WI38 (cell line): ENCODE data around the gene NOG.

Experiments used
- H3K4me3 ChIP-seq: 2 replicates; pipeline ENCODE4 v1.5.1; 2011; ENCODE audit warnings: low read depth, mild to moderate bottlenecking, control low read depth, low read length
- TF ChIP-seq, protein P1 (sequence below): IDR thresholded peaks from 2 replicates; pipeline ENCODE4 v1.5.1; 2012; ENCODE audit warnings: low read depth, mild to moderate bottlenecking, control low read depth, low read length

The NOG gene

DNA sequence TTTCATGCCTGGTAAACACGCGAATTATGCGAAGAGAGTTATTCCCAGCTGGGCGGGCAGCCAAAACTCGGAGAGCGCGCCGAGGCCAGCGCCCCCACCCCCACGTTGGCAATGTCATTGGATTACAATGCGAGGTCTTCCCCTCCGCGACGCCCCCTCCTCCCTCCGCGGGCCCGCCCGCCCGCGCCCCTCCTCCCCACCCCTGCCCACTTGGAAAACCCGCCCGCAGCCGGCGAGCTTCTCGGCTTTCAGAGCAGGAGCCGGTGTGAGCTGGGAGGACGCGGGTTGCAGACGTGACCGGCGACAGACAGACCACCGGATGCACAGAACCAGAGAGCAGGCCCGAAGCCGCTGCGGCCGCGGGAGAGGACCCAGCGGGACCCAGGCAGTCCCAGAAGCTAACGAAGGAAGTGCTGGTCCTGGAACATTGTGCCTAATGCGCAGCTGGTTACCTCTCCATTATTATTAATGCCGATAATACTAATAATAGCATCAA is 4.0 kb downstream of the NOG start:
- TF ChIP-seq, protein P1, sequence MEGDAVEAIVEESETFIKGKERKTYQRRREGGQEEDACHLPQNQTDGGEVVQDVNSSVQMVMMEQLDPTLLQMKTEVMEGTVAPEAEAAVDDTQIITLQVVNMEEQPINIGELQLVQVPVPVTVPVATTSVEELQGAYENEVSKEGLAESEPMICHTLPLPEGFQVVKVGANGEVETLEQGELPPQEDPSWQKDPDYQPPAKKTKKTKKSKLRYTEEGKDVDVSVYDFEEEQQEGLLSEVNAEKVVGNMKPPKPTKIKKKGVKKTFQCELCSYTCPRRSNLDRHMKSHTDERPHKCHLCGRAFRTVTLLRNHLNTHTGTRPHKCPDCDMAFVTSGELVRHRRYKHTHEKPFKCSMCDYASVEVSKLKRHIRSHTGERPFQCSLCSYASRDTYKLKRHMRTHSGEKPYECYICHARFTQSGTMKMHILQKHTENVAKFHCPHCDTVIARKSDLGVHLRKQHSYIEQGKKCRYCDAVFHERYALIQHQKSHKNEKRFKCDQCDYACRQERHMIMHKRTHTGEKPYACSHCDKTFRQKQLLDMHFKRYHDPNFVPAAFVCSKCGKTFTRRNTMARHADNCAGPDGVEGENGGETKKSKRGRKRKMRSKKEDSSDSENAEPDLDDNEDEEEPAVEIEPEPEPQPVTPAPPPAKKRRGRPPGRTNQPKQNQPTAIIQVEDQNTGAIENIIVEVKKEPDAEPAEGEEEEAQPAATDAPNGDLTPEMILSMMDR, result no peak
- peak overlapping the region; percentile 59 for H3K4me3 ChIP-seq

DNA sequence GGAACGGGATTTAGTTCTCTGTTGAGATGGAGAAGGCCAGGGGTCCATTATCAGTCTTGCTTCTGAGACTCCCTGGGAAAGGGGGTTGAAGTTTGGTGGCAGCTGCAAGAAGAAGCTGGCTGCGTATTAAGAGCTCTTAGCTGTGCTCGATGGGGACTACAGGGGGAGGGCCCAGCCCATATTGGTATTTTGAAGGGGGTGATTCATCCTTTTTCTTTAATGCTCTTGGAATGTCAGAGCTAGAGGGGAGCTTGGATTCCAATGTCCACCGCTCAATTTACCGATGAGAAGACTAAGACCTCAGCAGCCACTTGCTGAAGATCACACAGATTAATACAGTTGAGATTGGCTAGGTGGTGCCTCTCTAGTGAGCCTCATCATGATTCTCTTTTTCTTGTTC is 5.0 kb downstream of the NOG start:
- TF ChIP-seq, protein P1, result no peak
- peak overlapping the region; percentile 59; the same call in 1 of the 2 replicates for H3K4me3 ChIP-seq

DNA sequence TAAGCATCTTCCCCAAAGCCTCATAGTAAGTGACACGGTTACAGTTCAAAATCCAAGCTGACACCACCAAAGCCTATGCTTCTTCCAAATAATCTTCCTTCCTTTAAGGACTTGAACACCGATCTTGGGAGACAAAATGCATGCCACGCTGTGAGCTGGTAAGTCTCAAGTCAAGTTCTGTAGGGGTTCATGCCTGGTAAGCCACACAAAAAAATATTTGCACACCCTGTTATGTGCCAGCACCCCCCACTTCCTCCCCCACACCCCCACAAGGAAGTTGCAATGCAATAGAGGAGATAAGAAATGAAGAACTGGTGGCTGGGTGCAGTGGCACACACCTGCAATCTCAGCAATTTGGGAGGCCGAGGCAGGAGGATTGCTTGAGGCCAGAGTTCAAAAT is 5.6 kb downstream of the NOG start:
- H3K4me3 ChIP-seq, result no peak overlapping the region
- TF ChIP-seq, protein P1, result no peak

DNA sequence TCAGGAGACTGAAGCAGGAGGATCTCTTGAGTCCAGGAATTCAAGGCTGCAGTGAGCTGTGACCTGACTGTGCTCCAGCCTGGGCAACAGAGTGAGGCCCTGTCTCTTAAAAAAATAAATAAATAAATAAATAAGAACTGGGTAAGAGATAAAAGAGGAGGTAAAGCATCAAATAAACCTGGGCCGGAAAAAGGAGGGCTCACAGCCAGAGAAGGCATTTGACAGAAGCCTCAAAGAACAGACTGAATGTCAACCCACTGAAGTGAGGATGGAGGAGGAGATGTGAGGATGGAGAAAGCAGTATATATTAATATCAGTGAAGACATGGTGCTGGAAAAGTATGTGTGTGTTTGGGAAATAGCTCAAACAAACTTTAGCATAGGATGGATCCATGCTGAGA is 6.1 kb downstream of the NOG start:
- TF ChIP-seq, protein P1, result no peak

DNA sequence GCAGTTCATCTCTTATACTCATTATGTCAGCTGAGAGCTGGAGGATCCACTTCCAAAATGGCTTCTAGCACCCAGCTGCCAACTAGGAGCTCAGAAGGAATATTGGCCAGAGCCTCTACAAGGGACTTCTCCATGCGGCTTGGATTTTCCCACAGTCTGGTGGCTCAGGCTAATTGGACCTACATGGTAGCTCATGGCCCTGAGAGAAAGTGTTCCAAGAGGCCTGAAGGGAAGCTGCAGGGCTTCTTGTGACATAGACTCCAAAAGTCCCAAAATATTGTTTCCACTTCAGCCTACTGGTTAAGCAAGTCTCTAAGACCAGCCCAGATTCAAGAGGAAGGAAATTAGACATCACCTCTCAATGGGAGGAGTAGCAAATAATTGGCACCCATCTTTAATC is 6.8 kb downstream of the NOG start:
- TF ChIP-seq, protein P1, result no peak
- H3K4me3 ChIP-seq, result no peak overlapping the region

More for the DNA sequence above, 6.1 kb downstream of the NOG start:
- no peak overlapping the region for H3K4me3 ChIP-seq

DNA sequence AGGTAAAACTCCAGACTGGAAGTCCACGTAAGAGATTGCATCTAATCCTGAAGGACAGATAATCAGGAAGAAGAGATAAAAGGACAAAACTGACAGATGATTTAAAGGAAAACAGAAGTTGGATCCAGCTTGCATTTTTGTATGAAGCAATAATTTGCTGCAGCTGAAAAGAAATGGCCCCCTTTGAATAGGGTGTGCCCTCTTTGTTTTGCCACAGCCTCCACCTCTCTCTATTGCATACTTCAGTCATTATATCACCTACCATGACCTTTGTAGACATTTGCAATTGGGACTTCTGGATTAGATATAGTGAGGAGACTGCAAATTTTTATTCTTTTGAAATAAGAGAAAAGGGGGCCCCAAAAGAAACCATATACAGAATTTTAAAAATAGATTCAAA is 8.1 kb downstream of the NOG start:
- TF ChIP-seq, protein P1, result no peak
- H3K4me3 ChIP-seq, result no peak overlapping the region

DNA sequence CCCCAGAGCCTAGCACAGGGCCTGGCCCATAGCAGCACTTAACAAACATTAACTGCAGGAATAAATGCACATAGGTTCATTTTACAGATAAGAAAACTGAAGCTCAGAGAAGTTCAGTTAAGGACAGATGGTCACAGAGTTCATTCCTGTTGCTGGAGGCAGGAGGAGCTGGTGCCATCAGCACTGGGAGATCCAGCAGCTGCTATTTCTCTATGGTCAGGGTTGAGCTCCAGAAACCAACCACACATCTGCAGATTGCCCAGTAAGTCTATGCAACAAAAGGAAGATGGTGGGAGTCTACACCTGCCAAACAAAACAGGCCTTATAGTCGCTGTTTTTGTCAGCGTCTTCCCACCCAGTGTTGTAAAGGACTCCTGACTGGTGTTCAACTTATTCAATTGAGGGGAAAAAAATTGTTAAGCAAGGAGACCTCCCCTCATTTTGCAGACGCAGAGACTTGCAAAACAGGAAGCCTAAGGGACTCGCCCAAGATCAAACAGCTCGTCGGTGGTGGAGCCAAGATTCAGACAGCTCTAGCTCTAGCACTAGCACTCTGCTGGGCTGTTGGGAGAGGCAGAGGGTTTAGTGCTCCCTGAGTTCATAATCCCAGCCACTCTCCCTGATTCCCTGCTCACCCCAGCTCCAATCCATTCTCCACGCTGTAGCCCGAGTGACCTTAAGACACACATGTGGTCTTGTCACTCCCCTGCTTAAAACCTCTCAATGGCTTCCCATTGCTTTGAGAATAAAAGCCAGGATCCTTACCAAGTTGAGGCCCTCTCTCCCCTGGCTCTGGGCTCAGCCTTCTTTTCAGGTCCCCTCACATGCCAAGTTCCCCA is 9.0 kb downstream of the NOG start:
- TF ChIP-seq, protein P1, result no peak
- no peak overlapping the region for H3K4me3 ChIP-seq
